Inflammatory macrophage treated with lipopolysaccharide for 4 hours (primary cell): Measurements from ENCODE around the gene PPFIA2.
A peak's percentile ranks its signal among the peaks of the same experiment; 100 is the strongest.

ENCODE experiments used
- DNase-seq: peaks from one replicate; pipeline ENCODE4 v3.0.0-alpha.2; 2020

Gene PPFIA2

DNA sequence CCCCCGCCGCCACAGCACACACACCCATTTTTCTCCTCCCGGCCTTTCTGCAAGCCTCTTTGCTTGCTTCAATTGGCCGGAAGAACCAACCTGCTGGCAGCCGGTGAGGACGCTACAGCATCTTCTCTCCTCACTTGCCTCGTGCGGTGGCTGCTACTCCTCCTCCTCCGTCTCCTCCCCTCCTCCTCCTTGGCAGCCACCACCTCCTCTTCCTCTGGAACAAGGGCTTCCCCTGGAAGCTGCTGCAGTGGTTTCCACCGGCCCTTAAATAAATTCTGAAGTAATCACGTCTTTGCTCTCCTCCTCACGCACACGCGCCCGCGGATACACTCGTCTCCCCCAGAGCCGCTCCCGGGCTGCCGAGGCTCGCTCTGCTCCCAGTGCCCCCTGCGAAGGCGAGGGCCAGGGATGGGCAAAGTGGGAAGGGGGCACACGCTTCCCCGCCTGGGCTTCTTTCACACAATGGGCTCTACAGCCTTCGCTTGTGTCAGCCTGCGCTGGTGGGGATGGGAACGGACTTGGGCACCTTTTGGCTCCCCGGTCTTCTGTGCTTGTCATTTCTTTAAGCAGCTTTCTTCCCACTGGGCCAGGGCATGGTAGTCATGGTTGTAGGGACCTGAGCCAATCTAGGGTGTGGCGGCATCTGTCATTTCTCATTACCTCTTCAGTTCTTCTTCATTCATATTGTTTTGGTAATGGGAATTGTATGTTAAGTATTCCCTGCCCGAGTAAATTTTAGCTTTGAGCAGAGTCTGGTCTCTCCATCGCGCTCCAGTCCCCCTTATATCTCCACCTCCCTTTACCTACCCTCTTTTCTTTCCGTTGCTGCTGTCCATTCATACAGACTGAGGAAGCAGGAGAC lies at the start of gene PPFIA2:
PPFIA2 (minus strand) TSS at position 161 of the 862 bp plus-strand sequence.
- DNase-seq, result no peak

DNA sequence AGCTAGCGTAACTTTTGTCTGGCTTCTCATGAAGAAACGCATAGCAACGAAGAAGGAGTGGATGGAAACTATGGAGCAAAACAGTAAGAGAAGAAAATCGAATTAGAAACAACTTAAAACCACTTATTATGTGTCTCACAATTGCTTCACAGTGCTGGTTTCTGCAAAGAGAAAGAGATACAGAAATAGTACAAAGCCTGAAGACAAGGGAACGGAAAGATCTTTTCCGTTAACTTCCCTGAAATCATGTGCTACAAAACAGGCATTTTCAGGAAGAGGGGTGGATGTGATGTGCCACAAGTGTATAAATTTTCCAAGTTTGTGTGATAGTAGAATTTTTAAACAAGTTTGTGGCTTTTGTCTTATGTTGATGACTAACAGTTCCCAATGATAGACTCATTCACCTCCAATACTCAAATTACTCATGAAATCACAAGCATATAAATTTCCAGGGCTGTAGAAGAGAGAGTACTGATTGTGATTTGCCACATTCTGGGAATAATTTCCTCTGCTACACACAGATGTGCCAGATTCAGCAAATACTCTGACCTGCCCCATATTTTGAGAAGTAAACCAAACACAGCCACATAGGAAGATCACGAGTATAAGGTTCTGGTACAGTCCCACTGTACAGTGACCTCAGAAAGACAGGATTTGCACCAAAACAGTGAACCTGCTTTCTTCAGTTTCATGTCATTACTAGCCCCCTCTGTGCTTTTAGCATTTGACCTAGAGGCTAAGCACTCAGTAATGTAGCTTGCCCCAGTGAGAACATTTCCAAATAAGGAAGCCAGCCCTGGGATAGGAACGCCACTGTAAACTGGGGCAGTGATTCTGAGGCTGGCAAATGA lies 41.4 kb upstream of the PPFIA2 start:
- peak; percentile 3 for DNase-seq

DNA sequence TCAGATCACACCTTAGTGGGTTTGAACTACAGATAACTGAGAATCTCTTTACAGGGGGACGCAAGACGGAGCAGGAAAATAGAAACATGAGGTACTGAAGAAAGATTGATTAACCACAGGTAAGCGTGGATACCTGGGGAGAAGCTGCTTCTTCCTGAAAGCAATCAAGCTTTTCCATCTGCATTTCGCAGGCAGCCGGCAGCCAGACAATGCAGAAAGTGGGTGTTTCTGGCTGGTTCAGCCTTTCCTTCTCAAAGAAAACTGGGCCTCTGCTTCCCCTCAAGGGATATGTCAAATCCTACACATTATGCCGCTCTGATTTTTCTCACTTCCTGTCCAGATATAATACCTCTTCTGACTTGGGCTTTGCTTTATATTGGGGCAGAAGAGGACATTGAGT lies 39.1 kb upstream of the PPFIA2 start:
- DNase-seq, result no peak

DNA sequence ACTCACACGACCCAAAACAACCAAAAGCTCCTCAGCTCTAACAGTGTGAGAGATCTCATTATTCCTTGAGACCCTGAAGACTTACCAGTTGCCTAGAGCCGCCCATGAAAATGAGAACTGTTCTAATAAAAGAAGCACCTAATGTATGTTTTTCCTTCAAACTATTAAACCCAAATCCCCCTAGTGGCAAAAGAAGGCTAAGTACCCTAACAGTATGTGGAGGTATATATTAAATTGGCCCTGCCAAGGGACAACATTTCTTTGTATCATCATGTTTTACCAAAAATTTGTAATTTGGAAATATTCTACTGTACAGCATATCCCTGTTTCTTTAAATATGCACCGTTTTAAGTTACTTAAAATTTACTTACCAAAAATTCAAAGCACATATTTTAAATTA lies 38.0 kb upstream of the PPFIA2 start:
- peak; percentile 31 for DNase-seq

DNA sequence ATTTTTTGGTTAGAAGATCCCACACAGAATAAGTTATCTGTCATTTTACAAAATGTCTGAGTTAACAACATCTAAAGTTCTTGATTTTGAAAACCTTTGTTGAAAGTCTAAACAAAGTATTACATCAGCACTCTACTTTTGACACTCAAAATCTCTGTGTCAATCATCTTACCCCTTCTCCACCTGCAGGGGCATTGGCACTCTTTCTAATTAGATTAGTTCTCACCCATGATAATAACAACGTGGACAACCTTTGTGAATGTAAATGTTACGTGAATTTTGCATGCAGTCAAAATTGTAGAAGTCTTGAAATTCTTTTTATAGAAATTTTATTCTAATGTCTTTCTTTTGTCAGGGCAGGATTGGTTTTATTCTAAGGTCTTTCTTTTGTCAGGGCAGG lies 33.5 kb upstream of the PPFIA2 start:
- DNase-seq, result no peak

DNA sequence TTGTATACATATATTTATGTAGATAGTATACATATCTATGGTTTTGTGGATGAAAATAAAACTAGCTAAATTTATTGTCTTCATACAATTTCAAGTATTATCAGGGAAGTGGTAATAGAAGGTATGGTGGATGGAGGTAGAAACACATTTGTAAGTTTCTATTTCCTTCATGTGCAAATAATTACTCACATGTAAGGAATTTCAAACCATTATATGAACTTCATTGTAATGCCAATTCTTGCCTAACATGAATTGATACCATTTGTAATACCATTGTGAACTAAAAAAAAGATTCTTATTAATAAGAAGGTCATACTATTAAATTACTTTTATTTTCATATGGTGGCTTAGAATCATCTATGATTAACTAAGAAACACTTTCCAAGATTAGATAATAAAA lies 20.1 kb upstream of the PPFIA2 start:
- DNase-seq, result no peak

DNA sequence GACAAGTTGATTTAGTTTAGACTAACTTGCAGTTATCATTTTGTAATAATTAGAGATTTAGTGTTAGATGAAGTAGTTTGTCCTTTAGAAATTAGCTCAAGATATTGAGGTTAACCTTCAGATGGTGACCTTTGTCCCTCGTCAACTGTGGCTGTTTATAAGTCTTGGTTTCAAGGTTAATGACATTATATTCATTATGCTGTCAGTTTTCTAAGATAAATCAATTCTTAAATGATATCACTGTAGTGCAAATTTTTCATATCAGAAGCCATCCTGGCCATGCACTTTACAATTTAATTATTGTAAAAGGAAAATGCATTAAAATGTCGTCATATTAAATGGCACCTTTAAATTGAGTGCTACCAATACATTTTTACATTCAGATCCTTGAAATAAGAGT lies 19.6 kb upstream of the PPFIA2 start:
- DNase-seq, result no peak

DNA sequence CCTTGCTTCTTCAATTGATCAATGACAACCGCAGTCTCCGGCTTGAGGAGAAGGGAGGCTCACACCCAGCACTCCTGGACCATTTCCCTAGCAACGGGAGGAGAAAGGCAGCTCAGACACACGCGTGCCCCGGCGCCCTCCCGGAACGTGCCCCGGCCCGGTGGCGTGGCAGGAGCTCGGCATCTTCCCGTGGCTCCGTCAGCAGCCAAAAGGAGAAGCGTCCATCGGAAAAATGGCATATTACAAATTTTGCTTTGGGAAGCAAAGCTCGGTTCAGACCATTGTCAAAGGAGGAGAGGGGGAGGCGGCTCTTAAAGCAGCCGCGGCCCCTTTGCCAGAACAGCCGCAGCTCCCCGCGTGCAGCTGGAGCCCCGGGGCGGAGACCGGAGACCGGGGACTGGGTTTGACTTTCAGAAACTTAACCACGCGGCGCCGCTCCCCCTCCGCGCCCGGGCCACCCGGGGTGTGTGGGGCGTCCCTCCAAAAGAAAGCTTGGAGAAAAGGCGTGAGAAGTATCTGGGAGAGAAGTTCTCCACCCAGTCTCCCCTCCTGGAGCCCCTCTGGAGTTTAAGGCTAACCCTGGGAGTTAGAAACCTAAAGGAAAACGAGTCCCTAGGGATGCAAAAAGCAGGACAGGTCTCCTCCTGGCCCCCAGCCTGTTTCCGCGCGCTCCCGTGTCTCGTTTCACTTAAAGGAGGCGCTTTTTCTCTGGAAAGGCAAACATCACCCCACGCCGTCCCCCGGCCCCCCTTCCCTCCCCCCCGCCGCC lies 545 bp downstream of the PPFIA2 start:
- DNase-seq, result no peak

DNA sequence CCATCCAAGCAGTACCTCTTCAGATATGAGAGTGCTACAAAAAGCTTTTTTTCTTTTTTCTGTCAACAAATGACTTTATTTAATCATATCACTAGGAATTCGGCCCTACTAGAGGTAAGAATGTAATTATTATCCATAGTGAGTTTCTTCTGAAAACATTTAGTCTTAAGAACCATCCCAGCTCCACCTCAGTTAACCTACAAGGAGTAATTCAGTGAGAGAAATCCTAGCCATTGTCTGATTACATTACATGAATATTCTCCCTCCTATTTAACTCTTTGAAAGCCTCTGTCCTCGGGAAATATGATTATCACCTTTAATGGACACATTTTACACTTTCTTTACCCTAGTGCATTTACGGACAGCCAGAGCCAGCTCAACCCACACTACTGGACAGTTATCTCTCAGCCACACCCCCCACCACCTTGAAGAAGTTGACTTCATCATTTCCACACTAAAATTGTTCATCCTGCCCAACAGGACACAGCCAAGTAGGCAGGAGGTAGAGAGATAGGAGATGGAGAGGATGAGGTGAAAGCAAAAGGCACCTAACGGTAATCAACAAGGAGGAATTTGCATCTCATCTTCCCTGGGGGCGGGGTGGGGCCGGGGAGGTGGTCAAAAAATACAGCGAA lies 1.3 kb downstream of the PPFIA2 start:
- no peak for DNase-seq

DNA sequence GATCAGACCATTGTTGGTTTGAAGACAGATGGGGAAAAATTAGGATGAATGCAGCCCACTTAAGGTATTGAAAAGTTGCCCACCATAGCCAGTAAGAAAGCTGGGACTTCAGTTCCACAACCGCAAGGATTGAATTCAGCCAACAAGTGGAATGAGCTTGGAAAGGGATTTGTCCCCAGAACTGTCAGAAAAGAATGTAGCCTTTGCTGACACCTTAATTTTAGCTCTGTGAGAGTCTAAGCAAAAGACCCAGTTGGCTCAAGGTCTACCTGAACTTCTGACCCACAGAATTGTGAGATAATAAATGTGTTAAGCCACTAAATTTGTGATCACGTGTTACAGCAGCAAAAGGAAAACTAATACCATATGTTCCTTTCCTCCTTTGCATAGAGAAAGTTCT lies 29.4 kb downstream of the PPFIA2 start:
- no peak for DNase-seq

DNA sequence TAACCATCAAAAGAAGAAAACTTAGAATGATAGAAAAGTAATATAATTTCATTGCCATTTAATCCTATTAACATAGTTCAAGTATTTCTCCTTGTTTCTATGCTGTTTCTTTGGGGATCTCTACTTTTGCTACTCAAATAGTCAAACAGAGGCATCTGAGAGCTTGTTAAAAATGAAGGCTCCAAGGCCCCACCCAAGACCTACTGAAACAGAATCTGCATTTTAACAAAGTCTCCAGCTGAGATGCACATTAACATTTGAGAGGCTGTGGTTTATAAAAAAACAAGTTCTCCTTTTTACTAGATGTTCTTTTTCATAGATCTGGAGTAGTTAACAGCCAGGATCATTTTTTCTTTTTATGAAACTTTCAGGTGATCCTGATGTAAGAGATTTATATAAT lies 31.8 kb downstream of the PPFIA2 start:
- no peak for DNase-seq

DNA sequence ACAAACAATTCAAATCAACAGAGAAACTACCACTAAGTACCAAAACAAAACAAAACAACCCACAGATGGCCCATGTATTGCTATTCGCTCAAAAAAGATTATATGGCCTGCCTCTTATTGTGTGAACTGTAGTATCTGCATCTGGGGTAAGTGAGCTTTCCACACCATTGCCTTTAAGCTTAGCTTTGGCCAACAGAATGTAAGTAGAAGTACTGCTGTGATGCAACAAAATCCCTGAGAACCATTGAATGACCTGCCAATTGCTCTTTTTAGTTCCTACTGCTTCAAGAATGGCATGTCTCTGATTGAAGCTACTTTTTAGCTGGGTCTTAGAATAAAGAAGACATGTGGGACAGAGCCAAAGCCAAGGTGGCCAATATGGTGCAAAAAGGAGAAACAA lies 32.5 kb downstream of the PPFIA2 start:
- DNase-seq, result no peak

DNA sequence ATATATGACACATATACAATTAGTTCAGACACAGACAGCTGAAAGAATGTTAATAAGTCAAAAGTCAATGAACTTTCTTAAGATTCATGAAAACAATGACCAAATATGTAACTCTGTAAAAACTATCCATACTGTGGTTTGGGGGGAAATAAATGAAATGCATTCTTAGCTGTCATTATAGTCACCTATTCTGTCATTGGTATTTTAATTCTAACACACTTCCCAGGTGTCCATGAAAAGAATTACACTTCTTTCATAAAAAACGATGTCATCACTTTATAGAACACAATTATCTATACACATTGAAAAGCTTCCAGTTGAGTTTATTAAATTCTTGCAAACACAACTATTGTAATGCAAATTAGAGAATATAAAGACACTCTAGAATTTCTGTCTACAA lies 35.8 kb downstream of the PPFIA2 start:
- DNase-seq, result no peak

DNA sequence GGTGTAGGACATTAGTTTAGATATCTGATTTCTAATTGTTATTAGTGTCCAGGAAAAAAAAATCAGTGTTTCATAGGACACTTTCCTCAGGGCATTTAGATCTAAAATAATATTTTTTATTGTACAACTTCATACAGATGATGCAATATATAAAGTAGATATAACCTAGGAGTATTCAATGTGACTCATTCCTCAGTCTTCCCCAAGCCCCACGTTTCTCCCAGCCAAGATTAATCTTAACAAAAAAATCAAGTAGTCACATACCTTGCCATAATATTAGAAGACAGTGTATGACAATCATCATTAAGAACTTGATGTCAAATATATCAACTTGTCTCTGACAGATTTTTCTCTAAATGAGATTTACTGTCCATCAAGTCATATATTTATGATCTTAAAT lies 37.1 kb downstream of the PPFIA2 start:
- no peak for DNase-seq

DNA sequence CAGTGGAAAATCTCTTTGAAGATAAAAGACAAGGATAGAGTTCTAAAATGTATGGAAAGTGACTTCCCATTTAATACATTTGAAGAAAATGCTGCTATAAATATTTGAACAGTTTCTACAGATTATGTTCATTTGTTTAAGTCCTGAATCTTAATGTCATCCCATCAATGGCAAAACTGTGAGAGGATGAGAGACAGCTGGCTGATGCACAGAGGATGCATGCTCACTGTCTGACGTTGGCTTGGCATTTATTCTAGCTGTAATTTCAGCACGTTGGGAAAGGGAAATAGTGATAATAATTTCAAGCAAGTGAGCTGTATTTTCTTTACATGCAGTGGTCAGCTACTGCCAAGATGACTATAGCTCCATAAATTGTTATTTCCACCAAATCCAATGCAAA lies 40.5 kb downstream of the PPFIA2 start:
- no peak for DNase-seq

DNA sequence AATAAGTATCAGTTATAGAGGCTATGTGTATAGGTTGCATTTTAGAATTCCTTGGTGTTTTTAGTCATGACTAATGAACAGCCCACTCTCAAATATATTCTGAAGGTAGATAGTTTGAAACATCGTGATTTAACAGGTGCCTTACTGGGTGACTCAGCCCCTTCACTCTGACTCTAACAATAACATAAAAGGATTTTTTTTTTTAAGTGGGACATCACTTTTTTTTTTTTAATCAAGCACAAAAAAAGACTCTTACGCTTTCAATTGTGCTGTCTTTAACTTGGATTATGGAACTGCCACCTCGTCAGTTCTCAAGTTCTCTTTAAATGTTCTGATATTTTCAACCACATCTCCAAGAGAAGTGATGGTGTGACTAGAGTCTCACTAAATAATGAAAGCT lies 46.6 kb downstream of the PPFIA2 start:
- no peak for DNase-seq

DNA sequence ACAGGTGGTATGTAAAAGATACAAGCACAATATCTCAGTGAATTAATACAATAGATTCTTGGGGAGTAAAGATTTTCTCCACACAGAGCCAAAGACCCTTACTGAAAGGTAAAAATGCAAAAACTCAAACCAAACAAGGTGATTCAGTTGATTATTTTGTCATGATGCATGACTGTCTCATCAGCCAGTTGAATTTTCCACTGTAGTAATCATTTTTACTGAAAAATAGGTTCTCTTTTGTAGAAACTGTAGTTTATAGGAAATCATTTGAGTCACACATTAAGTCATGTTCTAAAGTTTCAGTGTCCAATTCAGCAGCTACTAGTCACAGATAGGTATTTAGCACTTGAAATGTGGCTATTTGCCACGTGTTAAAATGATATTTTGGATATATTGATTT lies 53.6 kb downstream of the PPFIA2 start:
- no peak for DNase-seq

DNA sequence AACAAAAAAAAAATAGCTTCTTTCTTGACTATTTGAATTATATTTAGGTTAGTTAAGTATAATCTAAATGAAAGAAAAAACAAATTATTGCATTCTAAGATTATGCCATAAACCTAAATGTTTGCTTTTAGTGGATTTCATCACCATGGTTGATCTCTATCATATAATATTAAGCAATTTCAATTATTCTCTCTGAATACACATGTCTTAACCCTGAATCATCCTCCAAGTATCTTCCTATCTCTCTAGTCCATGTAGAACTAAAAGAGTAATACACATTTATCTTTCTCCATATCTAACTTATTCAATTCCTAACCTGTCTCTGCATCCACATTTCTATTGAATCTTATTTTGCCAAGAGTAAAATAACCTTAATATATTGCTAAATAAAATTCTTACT lies 59.6 kb downstream of the PPFIA2 start:
- DNase-seq, result no peak

DNA sequence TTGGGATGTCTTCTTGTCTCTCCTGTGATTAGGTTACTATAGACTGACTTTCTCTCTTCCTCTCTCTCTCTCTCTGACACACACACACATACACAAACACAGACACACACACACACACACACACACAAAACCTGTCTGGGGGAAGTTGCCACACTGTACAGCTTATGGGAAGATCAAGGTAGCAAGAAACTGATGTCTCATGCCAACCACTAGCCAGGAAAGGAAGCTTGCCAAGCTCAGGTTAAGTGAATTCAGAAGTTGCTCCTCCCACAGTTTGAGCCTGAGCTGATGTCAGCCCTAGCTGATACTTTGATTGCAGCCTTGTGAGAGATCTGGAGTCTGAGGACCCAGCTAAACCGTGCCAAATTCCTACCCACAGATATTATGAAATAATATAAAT lies 67.1 kb downstream of the PPFIA2 start:
- no peak for DNase-seq

DNA sequence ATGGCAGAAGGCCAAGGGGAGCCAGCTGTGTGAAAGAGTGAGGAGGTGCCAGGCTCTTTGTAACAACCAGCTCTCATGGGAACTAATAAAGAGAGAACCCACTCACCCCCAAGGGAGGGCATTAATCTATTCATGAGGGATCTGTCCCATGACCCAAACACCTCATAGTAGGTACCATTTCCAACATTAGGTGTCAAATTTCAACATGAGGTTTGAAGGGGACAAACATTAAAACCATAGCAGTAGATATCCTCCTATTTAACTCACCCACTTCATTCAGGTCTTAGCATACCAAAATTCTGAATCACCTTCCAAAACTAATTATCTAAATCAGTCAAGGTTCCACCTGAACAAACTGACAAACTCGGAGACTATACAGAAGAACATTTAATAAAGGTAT lies 75.3 kb downstream of the PPFIA2 start:
- DNase-seq, result no peak

DNA sequence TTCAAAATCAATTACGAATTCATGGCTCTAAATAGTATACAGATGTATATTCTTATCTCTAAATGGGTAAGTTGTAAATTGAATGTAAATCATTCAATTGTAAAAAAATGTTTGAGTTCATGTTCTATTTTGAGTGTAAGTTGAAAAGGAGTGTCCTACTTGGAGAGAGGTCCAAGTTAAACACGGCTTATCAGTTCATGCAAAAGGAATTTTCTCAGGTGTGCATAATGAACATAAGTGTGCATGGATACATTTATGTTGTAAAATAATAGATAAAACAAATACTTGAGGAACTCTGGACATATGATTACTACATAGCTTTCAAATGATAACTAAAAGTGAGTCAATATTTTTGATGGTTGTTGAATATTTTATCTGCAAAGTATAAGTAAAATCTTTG lies 79.5 kb downstream of the PPFIA2 start:
- DNase-seq, result no peak

DNA sequence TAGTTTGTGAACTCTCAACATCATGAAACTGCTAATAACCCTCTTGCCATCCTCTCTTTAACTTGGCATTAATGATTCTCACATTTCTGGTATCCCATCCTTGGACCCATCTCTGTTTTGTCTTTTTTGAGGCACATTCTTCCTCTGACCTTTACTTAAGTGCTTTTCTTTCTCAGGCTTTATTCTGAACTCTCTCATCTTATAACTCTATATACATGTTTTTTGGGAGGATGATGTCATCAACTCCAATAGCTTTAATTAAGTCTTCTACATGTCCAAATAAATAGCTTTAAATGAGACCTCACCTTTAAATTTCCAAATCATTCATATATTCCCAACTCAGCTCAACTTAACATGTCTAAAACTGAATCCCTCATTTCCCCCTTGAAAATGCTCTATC lies 88.4 kb downstream of the PPFIA2 start:
- DNase-seq, result no peak

DNA sequence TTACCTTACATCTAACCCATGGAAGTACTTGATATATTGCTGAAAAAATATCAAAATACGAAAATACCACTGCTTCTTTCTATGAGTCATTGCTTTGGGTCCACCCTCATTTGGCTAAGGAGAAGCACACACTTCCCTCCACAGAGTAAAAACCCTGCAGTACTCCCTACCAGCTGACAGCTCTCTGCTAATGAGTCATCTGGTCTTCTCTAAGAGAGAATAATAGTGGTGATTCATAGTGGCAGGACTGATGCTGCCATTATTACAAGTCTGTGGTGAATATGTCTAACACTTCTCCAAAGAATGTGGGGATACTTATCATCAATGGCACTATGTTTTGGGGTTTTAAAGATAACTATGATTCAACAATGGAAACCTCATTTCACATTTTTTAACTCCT lies 90.7 kb downstream of the PPFIA2 start:
- peak; percentile 68 for DNase-seq
